B cell (primary cell): ENCODE measurements around the gene DNAAF5. TPM values are rescaled to one million over a fixed set of nuclear protein-coding genes. Genes with fewer than 3 reads are reported as not detected.

ENCODE experiments used
- ATAC-seq: fragments of 200-7000 bp; cut with Tn5 transposase; one replicate; pipeline ENCODE4 v1.10.0; 2021; ENCODE audit warnings: low read depth, mild to moderate bottlenecking, moderate number of reproducible peaks, moderate library complexity
- CTCF ChIA-PET: fragments of 350-600 bp; sonication (Branson Sonifier 250); formaldehyde crosslinking; loops from one replicate; lab custom pipeline; 2021; ENCODE audit warnings: antibody characterized with exemption, inconsistent platforms; lab: Charles Lee
- POLR2A ChIA-PET: fragments of 350-600 bp; sonication (Branson Sonifier 250); formaldehyde crosslinking; loops from one replicate; lab custom pipeline; 2021; ENCODE audit warnings: antibody characterized with exemption; lab: Charles Lee
- DNase-seq: peaks from one replicate; pipeline ENCODE4 v3.0.0; 2013
- H2AFZ ChIP-seq: 2 replicates; pipeline ENCODE4 v1.6.1; 2012; ENCODE audit warnings: mild to moderate bottlenecking, low read depth, low read length; ENCODE audit not compliant: insufficient read depth, poor library complexity, severe bottlenecking
- H3K27ac ChIP-seq, 2 donors: 1 replicate in 1 of 2; 2 replicates in 1 of 2; pipeline ENCODE4 v1.5.1; 2012 to 2013; ENCODE audit warnings: low read length in 2 of 2, mild to moderate bottlenecking in 2 of 2, moderate library complexity in 1 of 2
- H3K27me3 ChIP-seq, 4 experiments: fragments of 200-600 bp in 1 of 4; sonication (generic) in 1 of 4; replicated peaks in 1 of 4; 1 replicate in 2 of 4; 2 replicates in 2 of 4; pipeline versions ENCODE4 v1.6.1 to v1.7.0; 2013 to 2016; ENCODE audit warnings: low read length in 3 of 4, mild to moderate bottlenecking in 2 of 4, mixed read lengths in 1 of 4, moderate library complexity in 1 of 4; ENCODE audit not compliant: insufficient read depth in 4 of 4, control insufficient read depth in 3 of 4; ENCODE audit errors: control extremely low read depth in 1 of 4
- H3K36me3 ChIP-seq, 2 experiments: replicated peaks in 1 of 2; 1 replicate in 1 of 2; 2 replicates in 1 of 2; pipeline versions ENCODE4 v1.6.1 to v1.7.1; 2013; ENCODE audit warnings: low read length in 1 of 2; ENCODE audit not compliant: insufficient read depth in 2 of 2, control insufficient read depth in 1 of 2; ENCODE audit errors: control extremely low read depth in 1 of 2, extremely low read depth in 1 of 2
- H3K4me1 ChIP-seq, 2 donors: fragments of 200-600 bp in 1 of 2; sonication (generic) in 1 of 2; 1 replicate in 1 of 2; 2 replicates in 1 of 2; pipeline versions ENCODE4 v1.5.1 to v1.6.1; 2013 to 2017; ENCODE audit warnings: low read length in 2 of 2; ENCODE audit not compliant: control insufficient read depth in 2 of 2, insufficient read depth in 2 of 2
- H3K4me2 ChIP-seq: replicated peaks from 2 replicates; pipeline ENCODE3; 2012; ENCODE audit warnings: mild to moderate bottlenecking, low read depth, low read length; ENCODE audit not compliant: poor library complexity, severe bottlenecking
- H3K4me3 ChIP-seq, 5 experiments: fragments of 200-600 bp in 1 of 5; sonication (generic) in 1 of 5; 1 replicate in 3 of 5; 2 replicates in 2 of 5; pipeline versions ENCODE4 v1.5.1 to v1.7.0; 2011 to 2016; ENCODE audit warnings: low read length in 4 of 5, mild to moderate bottlenecking in 4 of 5, low read depth in 2 of 5, control low read depth in 1 of 5, moderate library complexity in 1 of 5; ENCODE audit not compliant: insufficient read depth in 1 of 5; ENCODE audit errors: control extremely low read depth in 1 of 5, extremely low read depth in 1 of 5
- H3K79me2 ChIP-seq: fragments of 200-600 bp; sonication (generic); one replicate; pipeline ENCODE4 v1.6.0; 2016; ENCODE audit warnings: low read length; ENCODE audit not compliant: control insufficient read depth, insufficient read depth
- H3K9ac ChIP-seq: fragments of 200-600 bp; sonication (generic); 2 replicates; pipeline ENCODE4 v1.6.1; 2017; ENCODE audit warnings: mild to moderate bottlenecking, low read length, moderate library complexity
- H3K9me3 ChIP-seq, 3 donors: one replicate each; pipeline versions ENCODE4 v1.6.1 to v1.7.1; 2013; ENCODE audit warnings: low read length in 2 of 3; ENCODE audit not compliant: control insufficient read depth in 2 of 3, insufficient read depth in 1 of 3; ENCODE audit errors: control extremely low read depth in 1 of 3
- H4K20me1 ChIP-seq: 2 replicates; pipeline ENCODE4 v1.6.0; 2012; ENCODE audit warnings: mild to moderate bottlenecking, low read length; ENCODE audit not compliant: insufficient read depth, control insufficient read depth, poor library complexity, severe bottlenecking
- H3K27ac Mint-ChIP-seq: one replicate; pipeline ENCODE4 v1.8.0; 2021; ENCODE audit warnings: mixed read lengths
- H3K27me3 Mint-ChIP-seq: one replicate; pipeline ENCODE4 v1.8.0; 2021; ENCODE audit warnings: mixed read lengths
- H3K4me1 Mint-ChIP-seq: one replicate; pipeline ENCODE4 v1.8.0; 2021; ENCODE audit warnings: mixed read lengths
- H3K4me3 Mint-ChIP-seq: one replicate; pipeline ENCODE4 v1.8.0; 2021; ENCODE audit warnings: mixed read lengths
- H3K9me3 Mint-ChIP-seq: one replicate; pipeline ENCODE4 v1.8.0; 2022; ENCODE audit warnings: mixed read lengths; ENCODE audit not compliant: insufficient read depth
- CTCF ChIP-seq: fragments of 200-600 bp; IDR thresholded peaks from one replicate; pipeline ENCODE4 v1.8.0; 2022; ENCODE audit warnings: antibody characterized with exemption, mild to moderate bottlenecking
- EZH2 ChIP-seq: IDR thresholded peaks from 2 replicates; pipeline ENCODE4 v1.6.1; 2012; ENCODE audit warnings: borderline replicate concordance, low read depth, mild to moderate bottlenecking, moderate library complexity, low read length; ENCODE audit not compliant: insufficient read depth, poor library complexity, severe bottlenecking
- WGBS: methylation state at CpG from one replicate; pipeline ENCODE4 v1.1.5; 2013; ENCODE audit warnings: missing lambda C conversion rate; ENCODE audit not compliant: insufficient coverage; 5-methylcytosine and 5-hydroxymethylcytosine counted together
- intact Hi-C: fragments of 100-400 bp; cut with micrococcal nuclease; formaldehyde crosslinking; loops from one replicate; pipeline ENCODE4 v1.10.0; 2022
- polyA plus RNA-seq: library from polyadenylated mRNA; depleted of rRNA; stranded (reverse); fragments of >200 nt; gene quantifications from 2 replicates; pipeline ENCODE4 v1.2.3, GENCODE V29; 2012
- total RNA-seq, 2 donors: library from RNA; stranded (reverse); fragments of 120-200 nt in 1 of 2; gene quantifications; 1 replicate in 1 of 2; 2 replicates in 1 of 2; pipeline versions ENCODE4 v1.2.3 to v1.2.4, GENCODE V29; 2013 to 2022

DNAAF5 gene
- total and polyA plus RNA-seq, 2 donors (not counting 1 experiment from before 2014, with no cell fraction given), result 18.0 to 21.4 TPM

GRCh38 chr7:734808-735207 lies 8.3 kb downstream of the DNAAF5 start:
- peaks cover 41% of the 10 kb centered on the region for H3K79me2 ChIP-seq
- DNase-seq (no peak), ATAC-seq (no peak)
- no peaks in the 10 kb centered on the region for H3K27me3 Mint-ChIP-seq
- H2AFZ ChIP-seq, result no peak overlapping the region
- no peak overlapping the region for H3K27ac ChIP-seq
- H3K36me3 ChIP-seq, result peaks cover 0 to 8% of the 10 kb centered on the region in 2 experiments
- peaks cover 13% of the 10 kb centered on the region for H4K20me1 ChIP-seq
- intact Hi-C loops, result no loop called here
- H3K4me3 ChIP-seq, result no peak overlapping the region
- no peak overlapping the region for H3K4me3 Mint-ChIP-seq
- no peak overlapping the region for H3K9ac ChIP-seq
- H3K9me3 ChIP-seq, result peaks cover 2 to 9% (median 5%) of the 10 kb centered on the region in 3 donors
- over 99% methylated on average over 11 of the region's 11 CpGs for WGBS
- ChIA-PET POLR2A (no interaction called here), CTCF (no interaction called here)
- H3K27ac Mint-ChIP-seq, result no peak overlapping the region
- no peaks in the 10 kb centered on the region for H3K9me3 Mint-ChIP-seq
- H3K4me2 ChIP-seq, result no peak overlapping the region
- TF ChIP-seq CTCF (no peak), EZH2 (no peak)
- no peaks in the 10 kb centered on the region for H3K27me3 ChIP-seq
- no peaks in the 10 kb centered on the region for H3K4me1 ChIP-seq
- peaks cover under 1% of the 10 kb centered on the region for H3K4me1 Mint-ChIP-seq

- no peak for TF ChIP-seq CTCF
- TF ChIP-seq EZH2, result no peak
- no peaks in the 10 kb centered on the region for H3K9me3 Mint-ChIP-seq
- H3K4me3 ChIP-seq, result no peak overlapping the region
- H3K27ac ChIP-seq, result no peak overlapping the region
- H3K27me3 ChIP-seq, result no peaks in the 10 kb centered on the region
- peaks cover 0 to 16% of the 10 kb centered on the region in 2 experiments for H3K36me3 ChIP-seq
- H4K20me1 ChIP-seq, result peaks cover 13% of the 10 kb centered on the region
- H3K4me3 Mint-ChIP-seq, result no peak overlapping the region
- intact Hi-C loops, result no loop called here
- H3K27ac Mint-ChIP-seq, result no peak overlapping the region
- H3K9me3 ChIP-seq, result peaks cover 2 to 9% (median 5%) of the 10 kb centered on the region in 3 donors
- peaks cover 50% of the 10 kb centered on the region for H3K79me2 ChIP-seq
- H3K9ac ChIP-seq, result no peak overlapping the region
- ChIA-PET CTCF (no interaction called here), POLR2A (no interaction called here)
- no peak overlapping the region for H2AFZ ChIP-seq
- H3K27me3 Mint-ChIP-seq, result no peaks in the 10 kb centered on the region
- no peak for ATAC-seq
- no peak for DNase-seq
- H3K4me1 ChIP-seq, result no peaks in the 10 kb centered on the region
- no peak overlapping the region for H3K4me2 ChIP-seq
- 92% methylated on average over 2 of the region's 5 CpGs for WGBS
- no peaks in the 10 kb centered on the region for H3K4me1 Mint-ChIP-seq
Observed at GRCh38 chr7:738241-738640, 11.7 kb downstream of the DNAAF5 start.
